Right lobe of liver (tissue), 6 donors: ENCODE data around the gene MAP4. TPM values are rescaled to one million over a fixed set of nuclear protein-coding genes. Genes with fewer than 3 reads are reported as not detected.
A peak's percentile ranks its signal among the peaks of the same experiment; 100 is the strongest.

Source experiments
- ATAC-seq, 4 donors: fragments of 200-7000 bp; cut with Tn5 transposase; one replicate each; pipeline ENCODE4 v1.9.1; 2020; ENCODE audit warnings: mild to moderate bottlenecking in 4 of 4, moderate library complexity in 4 of 4
- DNase-seq, 3 donors: peaks; one replicate each; pipeline ENCODE4 v3.0.0-alpha.2; 2020
- H3K27ac ChIP-seq, 3 donors: fragments of 200-600 bp; one replicate each; pipeline ENCODE4 v1.8.0; 2022
- H3K27me3 ChIP-seq, 2 donors: fragments of 200-600 bp; one replicate each; pipeline ENCODE4 v1.8.0; 2022
- H3K36me3 ChIP-seq, 4 donors: fragments of 200-600 bp; sonication (generic) in 1 of 4; one replicate each; pipeline versions ENCODE4 v1.5.1 to v1.8.0; 2017 to 2022; ENCODE audit warnings: control low read depth in 1 of 4
- H3K4me1 ChIP-seq, 4 donors: fragments of 200-600 bp; sonication (generic) in 1 of 4; one replicate each; pipeline versions ENCODE4 v1.5.1 to v1.8.0; 2017 to 2022; ENCODE audit warnings: control low read depth in 1 of 4
- H3K4me3 ChIP-seq, 3 donors: fragments of 200-600 bp; one replicate each; pipeline ENCODE4 v1.8.0; 2022
- H3K9me3 ChIP-seq, 4 donors: fragments of 200-600 bp; sonication (generic) in 1 of 4; one replicate each; pipeline versions ENCODE4 v1.5.1 to v1.8.0; 2017 to 2022; ENCODE audit warnings: control low read depth in 1 of 4
- POLR2A ChIP-seq: fragments of 450-650 bp; IDR thresholded peaks from one replicate; pipeline ENCODE4 v1.6.1; 2017; ENCODE audit warnings: antibody characterized with exemption, mild to moderate bottlenecking
- WGBS: methylation state at CpG from one replicate; pipeline ENCODE4 v1.1.6; 2018; ENCODE audit warnings: low coverage, low lambda C conversion rate; ENCODE audit not compliant: insufficient coverage; ENCODE audit errors: missing lambda C conversion rate; 5-methylcytosine and 5-hydroxymethylcytosine counted together
- intact Hi-C, 2 donors: fragments of 100-400 bp; cut with DNase I; formaldehyde crosslinking; loops; one replicate each; pipeline versions ENCODE4 v1.11.2 to v1.14.1; 2022
- total RNA-seq, 6 experiments: library from RNA; depleted of rRNA in 2 of 6; stranded (reverse); fragments of >200 nt in 2 of 6; fragmentation: NEBNext Ultra II Directional in 3 of 6; extraction: Animal tissue kit (Norgen Biotek cat#: 25700) in 3 of 6; gene quantifications; one replicate each; pipeline versions ENCODE4 v1.1.0 to v1.2.4, GENCODE V29; 2016 to 2023
- TF ChIP-seq, protein P1 (sequence below), 4 donors: fragments of 200-600 bp in 3 of 4; fragments of 450-650 bp in 1 of 4; IDR thresholded peaks; one replicate each; pipeline versions ENCODE4 v1.5.1 to v1.8.0; 2016 to 2022; ENCODE audit warnings: antibody characterized with exemption in 4 of 4, mild to moderate bottlenecking in 2 of 4
- donor health status: DM: no; HTN: yes; CAD: no.
- donor health status: DM: no; HTN: no; CAD: no.
- donor health status: DM: no; HTN: no; CAD: no.
- donor health status: DM: no; HTN: yes; CAD: no.
- donor health status: DM: no; HTN: yes; CAD: no.

The MAP4 gene
- total RNA-seq, 6 experiments from 2014 or later = 59.1 to 94.9 (median 66.2) TPM

GRCh38 chr3:47848599-47849117 lies 167.6 kb downstream of the MAP4 start:
- H3K4me1 ChIP-seq = no peaks in the 10 kb centered on the region
- H3K9me3 ChIP-seq = no peaks in the 10 kb centered on the region
- intact Hi-C loops = loop anchor here (10.0 kb wide), 2 partner anchors 146 to 306 kb away; no protein-coding TSS in a partner anchor
- TF ChIP-seq, protein P1, sequence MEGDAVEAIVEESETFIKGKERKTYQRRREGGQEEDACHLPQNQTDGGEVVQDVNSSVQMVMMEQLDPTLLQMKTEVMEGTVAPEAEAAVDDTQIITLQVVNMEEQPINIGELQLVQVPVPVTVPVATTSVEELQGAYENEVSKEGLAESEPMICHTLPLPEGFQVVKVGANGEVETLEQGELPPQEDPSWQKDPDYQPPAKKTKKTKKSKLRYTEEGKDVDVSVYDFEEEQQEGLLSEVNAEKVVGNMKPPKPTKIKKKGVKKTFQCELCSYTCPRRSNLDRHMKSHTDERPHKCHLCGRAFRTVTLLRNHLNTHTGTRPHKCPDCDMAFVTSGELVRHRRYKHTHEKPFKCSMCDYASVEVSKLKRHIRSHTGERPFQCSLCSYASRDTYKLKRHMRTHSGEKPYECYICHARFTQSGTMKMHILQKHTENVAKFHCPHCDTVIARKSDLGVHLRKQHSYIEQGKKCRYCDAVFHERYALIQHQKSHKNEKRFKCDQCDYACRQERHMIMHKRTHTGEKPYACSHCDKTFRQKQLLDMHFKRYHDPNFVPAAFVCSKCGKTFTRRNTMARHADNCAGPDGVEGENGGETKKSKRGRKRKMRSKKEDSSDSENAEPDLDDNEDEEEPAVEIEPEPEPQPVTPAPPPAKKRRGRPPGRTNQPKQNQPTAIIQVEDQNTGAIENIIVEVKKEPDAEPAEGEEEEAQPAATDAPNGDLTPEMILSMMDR (IDR thresholded peaks at IDR 0.05) = no peak
- no peak for TF ChIP-seq POLR2A
- peak in 2 of 4 donors; percentile 1 to 3 for ATAC-seq
- WGBS = no CpG with 5 or more reads among the region's 23 CpGs
- no peaks in the 10 kb centered on the region for H3K27me3 ChIP-seq
- H3K36me3 ChIP-seq = peaks cover 0 to 69% (median 32%) of the 10 kb centered on the region in 4 donors
- H3K27ac ChIP-seq = no peak overlapping the region
- no peak overlapping the region for H3K4me3 ChIP-seq
- DNase-seq = no peak

DNA sequence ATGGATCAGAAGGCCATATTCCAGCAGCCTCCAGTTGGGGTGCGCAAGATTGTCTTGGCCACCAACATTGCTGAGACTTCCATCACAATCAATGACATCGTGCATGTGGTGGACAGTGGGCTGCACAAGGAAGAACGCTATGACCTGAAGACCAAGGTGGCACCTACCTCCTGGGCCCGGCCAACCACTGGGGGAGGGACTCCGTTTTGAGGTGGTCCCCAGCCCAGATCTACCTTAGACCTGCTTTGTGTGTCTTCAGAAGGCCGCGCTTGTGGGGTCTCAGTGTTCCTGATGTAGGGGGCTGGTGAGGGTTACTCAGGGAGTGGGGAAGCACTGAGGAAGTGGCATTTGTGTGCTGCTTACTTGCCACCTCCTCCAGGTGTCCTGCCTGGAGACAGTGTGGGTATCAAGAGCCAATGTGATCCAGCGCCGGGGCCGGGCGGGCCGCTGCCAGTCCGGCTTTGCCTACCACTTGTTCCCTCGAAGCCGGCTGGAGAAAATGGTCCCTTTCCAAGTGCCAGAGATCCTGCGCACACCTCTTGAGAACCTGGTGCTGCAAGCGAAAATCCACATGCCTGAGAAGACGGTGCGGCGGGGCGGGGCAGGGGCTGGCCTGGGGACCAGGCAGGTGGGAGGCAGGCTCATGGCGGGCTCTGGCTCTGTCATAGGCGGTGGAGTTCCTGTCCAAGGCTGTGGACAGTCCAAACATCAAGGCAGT lies 168.3 kb downstream of the MAP4 start:
- intact Hi-C loops = loop anchor here (10.0 kb wide), 2 partner anchors 147 to 307 kb away; no protein-coding TSS in a partner anchor
- ATAC-seq (no peak), DNase-seq (no peak)
- H3K4me1 ChIP-seq = no peaks in the 10 kb centered on the region
- no peak overlapping the region for H3K4me3 ChIP-seq
- H3K36me3 ChIP-seq = peaks cover 0 to 75% (median 34%) of the 10 kb centered on the region in 4 donors
- H3K27me3 ChIP-seq = no peaks in the 10 kb centered on the region
- no peaks in the 10 kb centered on the region for H3K9me3 ChIP-seq
- no peak for TF ChIP-seq POLR2A
- TF ChIP-seq, protein P1 (IDR thresholded peaks at IDR 0.05) = no peak
- WGBS = 91% methylated on average over 7 of the region's 23 CpGs
- H3K27ac ChIP-seq = no peak overlapping the region

DNA sequence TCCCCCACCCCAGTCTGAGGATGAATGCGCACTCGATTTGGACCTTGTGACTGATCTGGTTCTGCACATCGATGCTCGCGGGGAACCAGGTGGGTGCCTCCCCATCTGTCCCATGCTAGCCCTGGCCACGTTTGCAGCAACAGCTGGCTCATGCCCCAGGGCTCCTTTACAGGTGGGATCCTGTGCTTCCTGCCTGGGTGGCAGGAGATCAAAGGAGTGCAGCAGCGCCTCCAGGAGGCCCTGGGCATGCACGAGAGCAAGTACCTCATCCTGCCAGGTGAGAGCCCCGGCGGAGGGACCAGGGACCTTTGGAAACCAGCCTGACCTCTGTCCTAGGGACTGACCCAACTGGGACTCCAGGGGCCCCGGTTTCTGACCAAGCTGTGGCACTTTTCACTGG lies 169.0 kb downstream of the MAP4 start:
- ATAC-seq = no peak
- H3K4me3 ChIP-seq = no peak overlapping the region
- no CpG with 5 or more reads among the region's 11 CpGs for WGBS
- no peaks in the 10 kb centered on the region for H3K9me3 ChIP-seq
- no peak for DNase-seq
- peaks cover 0 to 77% (median 38%) of the 10 kb centered on the region in 4 donors for H3K36me3 ChIP-seq
- no peaks in the 10 kb centered on the region for H3K4me1 ChIP-seq
- no peaks in the 10 kb centered on the region for H3K27me3 ChIP-seq
- TF ChIP-seq POLR2A = no peak
- TF ChIP-seq, protein P1 (IDR thresholded peaks at IDR 0.05) = no peak
- H3K27ac ChIP-seq = no peak overlapping the region
- intact Hi-C loops = loop anchor here (10.0 kb wide), 2 partner anchors 148 to 308 kb away; no protein-coding TSS in a partner anchor

- Histone ChIP-seq H3K27ac (no peak overlapping the region), H3K4me1 (no peaks in the 10 kb centered on the region), H3K36me3 (peaks cover 0 to 80% (median 40%) of the 10 kb centered on the region in 4 donors), H3K4me3 (no peak overlapping the region), H3K27me3 (no peaks in the 10 kb centered on the region), H3K9me3 (no peaks in the 10 kb centered on the region)
- ATAC-seq (no peak), DNase-seq (no peak)
- no CpG with 5 or more reads among the region's 10 CpGs for WGBS
- intact Hi-C loops = loop anchor here (10.0 kb wide), 2 partner anchors 148 to 308 kb away; no protein-coding TSS in a partner anchor
- TF ChIP-seq, protein P1 (IDR thresholded peaks at IDR 0.05) = no peak
- no peak for TF ChIP-seq POLR2A
These were observed 169.4 kb downstream of the MAP4 start for GRCh38 chr3:47846880-47847248.
